Neural cell (in vitro differentiated cells): Measurements from ENCODE around the gene BRD3OS. TPM values are rescaled to one million over a fixed set of nuclear protein-coding genes. Genes with fewer than 3 reads are reported as not detected.

Experiments
- H2AFZ ChIP-seq: fragments of 200-600, 300-800 bp; sonication (generic), shearing (Covaris generic); 2 replicates; pipeline ENCODE4 v1.6.0; 2014; ENCODE audit warnings: low read depth, mild to moderate bottlenecking, antibody characterized with exemption, low read length, moderate library complexity
- H3F3A ChIP-seq: fragments of 200-600 bp; shearing (Covaris generic); 2 replicates; pipeline ENCODE4 v1.6.1; 2016; ENCODE audit warnings: mild to moderate bottlenecking, moderate library complexity, mixed read lengths, antibody characterized with exemption, low read length; ENCODE audit not compliant: insufficient read depth, poor library complexity, severe bottlenecking
- H3K27ac ChIP-seq: fragments of 200-600, 300-800 bp; sonication (generic), shearing (Covaris generic); 2 replicates; pipeline ENCODE4 v1.5.1; 2014; ENCODE audit warnings: mild to moderate bottlenecking, low read length, moderate library complexity
- H3K27me3 ChIP-seq: fragments of 300-800, 200-600 bp; sonication (generic), shearing (Covaris generic); 2 replicates; pipeline ENCODE4 v1.6.0; 2014; ENCODE audit warnings: mild to moderate bottlenecking, low read depth, low read length, moderate library complexity; ENCODE audit not compliant: insufficient read depth
- H3K36me3 ChIP-seq: fragments of 300-800, 200-600 bp; sonication (generic), shearing (Covaris generic); 2 replicates; pipeline ENCODE4 v1.5.1; 2014; ENCODE audit warnings: mild to moderate bottlenecking, antibody characterized with exemption, low read length, moderate library complexity; ENCODE audit not compliant: insufficient read depth
- H3K4me2 ChIP-seq: fragments of 300-800, 200-600 bp; sonication (generic), shearing (Covaris generic); 2 replicates; pipeline ENCODE4 v1.6.0; 2014; ENCODE audit warnings: mild to moderate bottlenecking, low read length
- H3K4me3 ChIP-seq: fragments of 300-800, 200-600 bp; sonication (generic), shearing (Covaris generic); 2 replicates; pipeline ENCODE4 v1.5.1; 2014; ENCODE audit warnings: mild to moderate bottlenecking, low read length, moderate library complexity
- H3K79me2 ChIP-seq: fragments of 200-600 bp; shearing (Covaris generic); replicated peaks from 2 replicates; pipeline ENCODE4 v1.6.0; 2014; ENCODE audit warnings: mild to moderate bottlenecking, low read length, moderate library complexity; ENCODE audit not compliant: insufficient read depth
- H3K9ac ChIP-seq: fragments of 300-800, 200-600 bp; sonication (generic), shearing (Covaris generic); 2 replicates; pipeline ENCODE4 v1.6.1; 2016; ENCODE audit warnings: mild to moderate bottlenecking, low read length, mixed read lengths
- H3K9me2 ChIP-seq: fragments of 200-600 bp; shearing (Covaris generic); 2 replicates; pipeline ENCODE4 v1.6.1; 2016; ENCODE audit warnings: mild to moderate bottlenecking, low read length, mixed read lengths; ENCODE audit not compliant: insufficient read depth
- H3K9me3 ChIP-seq: fragments of 200-600, 300-800 bp; sonication (generic), shearing (Covaris generic); 2 replicates; pipeline ENCODE4 v1.6.1; 2016; ENCODE audit warnings: mild to moderate bottlenecking, mixed run types, low read length, moderate library complexity, mixed read lengths
- H4K20me1 ChIP-seq: fragments of 200-600 bp; shearing (Covaris generic); 2 replicates; pipeline ENCODE4 v1.6.1; 2016; ENCODE audit warnings: mild to moderate bottlenecking, mixed run types; ENCODE audit not compliant: insufficient read depth
- EP300 ChIP-seq: fragments of 450-650 bp; conservative IDR thresholded peaks from 2 replicates; pipeline ENCODE4 v1.6.1; 2014; ENCODE audit warnings: antibody characterized with exemption, mild to moderate bottlenecking, moderate library complexity; ENCODE audit not compliant: poor library complexity, severe bottlenecking
- EZH2 ChIP-seq: fragments of 200-600, 300-800 bp; shearing (Covaris generic), sonication (generic); IDR thresholded peaks from 2 replicates; pipeline ENCODE4 v1.6.1; 2014; ENCODE audit warnings: antibody characterized with exemption, low read length, borderline replicate concordance, mild to moderate bottlenecking; ENCODE audit not compliant: insufficient read depth, poor library complexity, severe bottlenecking
- MXI1 ChIP-seq: fragments of 450-650 bp; conservative IDR thresholded peaks from 2 replicates; pipeline ENCODE4 v1.6.1; 2014; ENCODE audit warnings: antibody characterized with exemption, mild to moderate bottlenecking; ENCODE audit not compliant: poor library complexity, severe bottlenecking
- POLR2AphosphoS5 ChIP-seq: IDR thresholded peaks from 2 replicates; pipeline ENCODE4 v1.6.1; 2012
- RAD21 ChIP-seq: fragments of 450-650 bp; conservative IDR thresholded peaks from 2 replicates; pipeline ENCODE4 v1.6.1; 2014; ENCODE audit warnings: antibody characterized with exemption, mild to moderate bottlenecking, moderate library complexity
- SMC3 ChIP-seq: fragments of 450-650 bp; conservative IDR thresholded peaks from 2 replicates; pipeline ENCODE4 v1.6.1; 2014; ENCODE audit warnings: antibody characterized with exemption, mild to moderate bottlenecking, moderate library complexity; ENCODE audit not compliant: poor library complexity
- TAF1 ChIP-seq: IDR thresholded peaks from 2 replicates; pipeline ENCODE4 v1.6.1; 2012; ENCODE audit warnings: low read depth
- polyA plus RNA-seq: library from polyadenylated mRNA; depleted of rRNA; stranded (reverse); fragments of >200 nt; gene quantifications from 2 replicates; pipeline ENCODE4 v1.2.3, GENCODE V29; 2014
- TF ChIP-seq, protein P1 (sequence below): IDR thresholded peaks from 2 replicates; pipeline ENCODE4 v1.6.1; 2012; ENCODE audit warnings: borderline replicate concordance
- TF ChIP-seq, protein P2 (sequence below): fragments of 450-650 bp; IDR thresholded peaks from 2 replicates; pipeline ENCODE4 v1.5.1; 2014; ENCODE audit warnings: antibody characterized with exemption, mild to moderate bottlenecking, moderate library complexity; ENCODE audit not compliant: poor library complexity, severe bottlenecking

Gene BRD3OS
- polyA plus RNA-seq, 1 donor from 2014 or later, result 49.5 TPM

DNA sequence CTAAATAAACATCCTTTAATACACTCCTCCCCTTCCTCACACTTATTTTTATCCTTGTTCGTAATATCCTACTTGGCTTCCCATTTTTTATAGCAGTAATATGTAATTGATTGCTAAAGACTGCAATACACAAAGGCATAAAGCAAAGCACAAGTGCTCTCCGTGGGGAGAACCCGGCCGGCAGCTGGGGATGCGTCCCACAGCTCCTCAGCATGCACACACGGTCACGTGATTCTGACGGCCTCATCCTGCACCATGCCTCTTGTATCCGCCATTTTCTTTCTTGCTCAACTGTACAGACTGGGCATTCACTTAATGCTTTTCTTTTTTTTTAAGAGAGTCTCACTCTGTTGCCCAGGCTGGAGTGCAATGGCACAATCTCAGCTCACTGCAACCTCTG is 2.8 kb downstream of the BRD3OS start:
- no peak overlapping the region for H3K4me3 ChIP-seq
- H3K36me3 ChIP-seq, result no peaks in the 10 kb centered on the region
- peaks cover 12% of the 10 kb centered on the region for H3K79me2 ChIP-seq
- no peaks in the 10 kb centered on the region for H3K9me3 ChIP-seq
- H3K27ac ChIP-seq, result no peak overlapping the region
- H3K4me2 ChIP-seq, result no peak overlapping the region
- no peaks in the 10 kb centered on the region for H3K27me3 ChIP-seq
- H3F3A ChIP-seq, result no peaks in the 10 kb centered on the region
- H4K20me1 ChIP-seq, result no peaks in the 10 kb centered on the region
- H3K9me2 ChIP-seq, result no peaks in the 10 kb centered on the region
- no peak for TF ChIP-seq SMC3
- no peak for TF ChIP-seq EP300
- no peak for TF ChIP-seq RAD21
- TF ChIP-seq TAF1, result no peak
- TF ChIP-seq, protein P1, sequence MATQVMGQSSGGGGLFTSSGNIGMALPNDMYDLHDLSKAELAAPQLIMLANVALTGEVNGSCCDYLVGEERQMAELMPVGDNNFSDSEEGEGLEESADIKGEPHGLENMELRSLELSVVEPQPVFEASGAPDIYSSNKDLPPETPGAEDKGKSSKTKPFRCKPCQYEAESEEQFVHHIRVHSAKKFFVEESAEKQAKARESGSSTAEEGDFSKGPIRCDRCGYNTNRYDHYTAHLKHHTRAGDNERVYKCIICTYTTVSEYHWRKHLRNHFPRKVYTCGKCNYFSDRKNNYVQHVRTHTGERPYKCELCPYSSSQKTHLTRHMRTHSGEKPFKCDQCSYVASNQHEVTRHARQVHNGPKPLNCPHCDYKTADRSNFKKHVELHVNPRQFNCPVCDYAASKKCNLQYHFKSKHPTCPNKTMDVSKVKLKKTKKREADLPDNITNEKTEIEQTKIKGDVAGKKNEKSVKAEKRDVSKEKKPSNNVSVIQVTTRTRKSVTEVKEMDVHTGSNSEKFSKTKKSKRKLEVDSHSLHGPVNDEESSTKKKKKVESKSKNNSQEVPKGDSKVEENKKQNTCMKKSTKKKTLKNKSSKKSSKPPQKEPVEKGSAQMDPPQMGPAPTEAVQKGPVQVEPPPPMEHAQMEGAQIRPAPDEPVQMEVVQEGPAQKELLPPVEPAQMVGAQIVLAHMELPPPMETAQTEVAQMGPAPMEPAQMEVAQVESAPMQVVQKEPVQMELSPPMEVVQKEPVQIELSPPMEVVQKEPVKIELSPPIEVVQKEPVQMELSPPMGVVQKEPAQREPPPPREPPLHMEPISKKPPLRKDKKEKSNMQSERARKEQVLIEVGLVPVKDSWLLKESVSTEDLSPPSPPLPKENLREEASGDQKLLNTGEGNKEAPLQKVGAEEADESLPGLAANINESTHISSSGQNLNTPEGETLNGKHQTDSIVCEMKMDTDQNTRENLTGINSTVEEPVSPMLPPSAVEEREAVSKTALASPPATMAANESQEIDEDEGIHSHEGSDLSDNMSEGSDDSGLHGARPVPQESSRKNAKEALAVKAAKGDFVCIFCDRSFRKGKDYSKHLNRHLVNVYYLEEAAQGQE, result no peak
- TF ChIP-seq POLR2AphosphoS5, result no peak
- no peak for TF ChIP-seq EZH2
- TF ChIP-seq, protein P2, sequence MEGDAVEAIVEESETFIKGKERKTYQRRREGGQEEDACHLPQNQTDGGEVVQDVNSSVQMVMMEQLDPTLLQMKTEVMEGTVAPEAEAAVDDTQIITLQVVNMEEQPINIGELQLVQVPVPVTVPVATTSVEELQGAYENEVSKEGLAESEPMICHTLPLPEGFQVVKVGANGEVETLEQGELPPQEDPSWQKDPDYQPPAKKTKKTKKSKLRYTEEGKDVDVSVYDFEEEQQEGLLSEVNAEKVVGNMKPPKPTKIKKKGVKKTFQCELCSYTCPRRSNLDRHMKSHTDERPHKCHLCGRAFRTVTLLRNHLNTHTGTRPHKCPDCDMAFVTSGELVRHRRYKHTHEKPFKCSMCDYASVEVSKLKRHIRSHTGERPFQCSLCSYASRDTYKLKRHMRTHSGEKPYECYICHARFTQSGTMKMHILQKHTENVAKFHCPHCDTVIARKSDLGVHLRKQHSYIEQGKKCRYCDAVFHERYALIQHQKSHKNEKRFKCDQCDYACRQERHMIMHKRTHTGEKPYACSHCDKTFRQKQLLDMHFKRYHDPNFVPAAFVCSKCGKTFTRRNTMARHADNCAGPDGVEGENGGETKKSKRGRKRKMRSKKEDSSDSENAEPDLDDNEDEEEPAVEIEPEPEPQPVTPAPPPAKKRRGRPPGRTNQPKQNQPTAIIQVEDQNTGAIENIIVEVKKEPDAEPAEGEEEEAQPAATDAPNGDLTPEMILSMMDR, result no peak
- TF ChIP-seq MXI1, result no peak
- no peak overlapping the region for H3K9ac ChIP-seq
- H2AFZ ChIP-seq, result no peak overlapping the region

DNA sequence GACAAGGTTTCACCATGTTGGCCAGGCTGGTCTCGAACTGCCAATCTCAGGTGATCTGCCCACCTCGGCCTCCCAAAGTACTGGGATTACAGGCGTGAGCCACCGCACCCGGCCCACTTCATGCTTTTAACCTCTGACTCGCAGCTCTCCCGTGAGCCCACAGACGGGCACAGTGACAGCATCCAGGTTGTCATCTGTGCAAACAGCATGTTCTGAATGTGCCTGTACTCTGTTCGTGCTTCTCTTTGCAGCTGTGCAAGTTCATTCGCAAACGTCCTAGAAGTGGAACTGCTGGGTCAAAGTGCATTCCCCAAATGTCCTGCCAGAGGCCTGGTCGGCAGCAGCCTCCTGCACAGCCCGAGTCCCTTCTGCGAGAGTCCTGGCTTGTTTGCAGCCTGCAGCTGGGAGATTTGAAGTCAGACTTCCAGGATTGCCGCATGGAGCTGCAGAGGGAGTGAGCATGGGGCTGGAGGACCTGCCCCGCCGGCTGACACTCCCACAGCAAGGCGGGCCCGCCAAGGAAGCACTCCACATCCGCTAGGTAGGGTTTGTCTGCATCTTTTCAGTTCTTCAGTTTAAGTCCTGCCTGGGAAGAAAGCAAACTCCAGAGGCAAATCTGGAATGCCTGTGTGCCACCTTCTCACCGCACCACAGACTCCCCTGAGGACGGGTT is 3.4 kb downstream of the BRD3OS start:
- H2AFZ ChIP-seq, result no peak overlapping the region
- H3K79me2 ChIP-seq, result peaks cover 12% of the 10 kb centered on the region
- H3K4me3 ChIP-seq, result no peak overlapping the region
- no peak overlapping the region for H3K27ac ChIP-seq
- H3F3A ChIP-seq, result no peaks in the 10 kb centered on the region
- H3K9ac ChIP-seq, result no peak overlapping the region
- no peak overlapping the region for H3K4me2 ChIP-seq
- H3K9me3 ChIP-seq, result no peaks in the 10 kb centered on the region
- H3K36me3 ChIP-seq, result no peaks in the 10 kb centered on the region
- no peaks in the 10 kb centered on the region for H4K20me1 ChIP-seq
- H3K9me2 ChIP-seq, result no peaks in the 10 kb centered on the region
- no peaks in the 10 kb centered on the region for H3K27me3 ChIP-seq
- no peak for TF ChIP-seq SMC3
